Smooth muscle cell of the coronary artery (primary cell): ENCODE measurements around the gene TOR1A. TPM values are rescaled to one million over a fixed set of nuclear protein-coding genes. Genes with fewer than 3 reads are reported as not detected.

Experiments
- total RNA-seq: library from RNA; depleted of rRNA; stranded (reverse); fragments of >200 nt; gene quantifications from 2 replicates; pipeline ENCODE4 v1.2.3, GENCODE V29; 2014; ENCODE audit warnings: low replicate concordance

Gene TOR1A
- 14.4 and 19.8 TPM in 2 replicates for total RNA-seq

GRCh38 chr9:129823935-129824601 lies at the start of gene TOR1A:
Gene TOR1A (minus strand): TSS chr9:129824136. CDS start chr9:129824085, 51 bp downstream.

GRCh38 chr9:129835128-129835859 lies 11.4 kb upstream of the TOR1A start, which contains the start of the genes C9orf78 and USP20:
Gene C9orf78 (minus strand): TSS chr9:129835275. CDS start chr9:129835221, 54 bp downstream.
Gene USP20 (plus strand): TSS chr9:129835458. CDS start chr9:129852556, 17,098 bp downstream.

GRCh38 chr9:129802833-129803675 lies 20.9 kb downstream of the TOR1A start, which contains the start of gene TOR1B:
Gene TOR1B (plus strand): TSS chr9:129803184. CDS start chr9:129803213, 29 bp downstream.

Other genes with a start within 250 kb of the TOR1A start
- 0.08 TPM in 1 of 2 replicates, not detected in the other for gene C9orf50, start 203.0 kb downstream of the TOR1A start, total RNA-seq
- 33.6 and 50.1 TPM in 2 replicates for gene NTMT1, start 198.0 kb downstream of the TOR1A start, total RNA-seq
- gene ASB6, start 182.0 kb downstream of the TOR1A start, total RNA-seq = 9.6 and 9.9 TPM in 2 replicates
- 8.5 and 15.1 TPM in 2 replicates for gene PRRX2, start 158.5 kb downstream of the TOR1A start, total RNA-seq
- 2.6 and 30.0 TPM in 2 replicates for gene PTGES, start 71.1 kb downstream of the TOR1A start, total RNA-seq
- 13.1 and 18.9 TPM in 2 replicates for gene TOR1B, start 21.0 kb downstream of the TOR1A start, total RNA-seq
- 44.6 and 121 TPM in 2 replicates for gene C9orf78, start 11.1 kb upstream of the TOR1A start, total RNA-seq
- 8.3 and 20.1 TPM in 2 replicates for gene USP20, start 11.3 kb upstream of the TOR1A start, total RNA-seq
- gene FNBP1, start 219.1 kb upstream of the TOR1A start, total RNA-seq = 43.8 and 51.6 TPM in 2 replicates
- 25.1 and 57.4 TPM in 2 replicates for gene GPR107, start 229.8 kb upstream of the TOR1A start, total RNA-seq